GM10248 (cell line): ENCODE data around the gene ZNF280A.
"Not testable (repeated sequence)": the region's sequence is repeated elsewhere in the genome, so short reads cannot be mapped to it uniquely, and the experiment has no call there.

Source experiments
- CTCF ChIA-PET: fragments of 300-600 bp; sonication (Branson Sonifier 250); formaldehyde crosslinking; extraction: SDS; loops from one replicate; lab custom pipeline; 2021; ENCODE audit warnings: antibody characterized with exemption; lab: Yijun Ruan, JAX
- POLR2A ChIA-PET: fragments of 350-650 bp; sonication (Branson Sonifier 250); formaldehyde crosslinking; extraction: SDS; loops from one replicate; lab custom pipeline; 2020; ENCODE audit warnings: antibody characterized with exemption; lab: Yijun Ruan, JAX
- DNase-seq: peaks from one replicate; pipeline ENCODE4 v3.0.0; 2012; ENCODE audit errors: extremely low spot score
- CTCF ChIP-seq: IDR thresholded peaks from 2 replicates; pipeline ENCODE4 v1.5.1; 2012; ENCODE audit warnings: mild to moderate bottlenecking, low read depth; ENCODE audit errors: extremely low read depth, missing control alignments, control extremely low read depth

Gene ZNF280A

GRCh38 chr22:22519591-22519990, 479 bp downstream of the ZNF280A start:
- POLR2A ChIA-PET = no interaction called here
- no peak for TF ChIP-seq CTCF
- DNase-seq = no peak
- CTCF ChIA-PET = interaction anchor here (1.4 to 5.3 kb wide), 3 partner anchors 10 to 57 kb away, joined by 4 to 24 read pairs (median 4); partner anchors contain the start of gene ZNF280B

DNA sequence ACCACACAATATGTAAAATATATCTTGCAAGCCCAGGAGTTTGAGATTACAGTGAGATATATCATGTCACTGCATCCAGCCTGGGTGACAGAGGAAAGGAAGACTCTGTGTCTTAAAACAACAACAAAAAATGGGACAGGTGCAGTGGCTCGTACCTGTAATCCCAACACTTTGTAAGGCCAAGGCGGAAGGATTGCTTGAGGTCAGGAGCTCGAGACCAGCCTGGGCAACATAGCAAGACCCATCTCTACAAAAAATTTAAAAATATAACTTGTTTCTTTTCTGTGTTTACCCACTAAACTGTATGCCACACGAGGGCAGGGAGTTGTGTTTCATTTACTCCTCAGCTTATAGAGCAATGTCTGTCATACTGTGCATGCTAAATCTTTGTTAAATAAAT, 3.1 kb downstream of the ZNF280A start:
- CTCF ChIA-PET = interaction anchor here (1.2 kb wide), 1 partner anchor 13 kb away, joined by 3 read pairs; no protein-coding TSS in a partner anchor
- POLR2A ChIA-PET = no interaction called here
- no peak for TF ChIP-seq CTCF
- no peak for DNase-seq

DNA sequence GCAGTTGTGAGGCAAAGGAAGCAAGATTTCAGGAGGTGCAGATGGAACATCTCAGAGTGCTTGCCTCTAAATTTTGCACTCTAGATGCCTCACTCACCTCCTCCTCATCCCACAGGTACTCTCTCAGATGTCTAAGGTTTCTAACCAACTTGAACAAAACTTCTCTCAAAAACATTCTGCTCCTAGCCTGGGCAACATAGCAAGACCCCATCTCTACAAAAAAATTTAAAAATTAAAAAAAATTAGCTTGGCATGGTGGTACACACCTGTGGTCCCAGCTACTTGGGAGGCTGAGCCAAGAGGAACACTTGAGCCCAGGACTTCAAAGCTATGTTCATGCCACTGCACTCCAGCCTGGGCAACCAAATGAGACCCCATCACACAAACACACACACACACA, 4.2 kb downstream of the ZNF280A start:
- CTCF ChIA-PET = interaction anchor here (1.2 kb wide), 1 partner anchor 12 kb away, joined by 3 read pairs; no protein-coding TSS in a partner anchor
- POLR2A ChIA-PET = no interaction called here
- TF ChIP-seq CTCF = no peak

DNA sequence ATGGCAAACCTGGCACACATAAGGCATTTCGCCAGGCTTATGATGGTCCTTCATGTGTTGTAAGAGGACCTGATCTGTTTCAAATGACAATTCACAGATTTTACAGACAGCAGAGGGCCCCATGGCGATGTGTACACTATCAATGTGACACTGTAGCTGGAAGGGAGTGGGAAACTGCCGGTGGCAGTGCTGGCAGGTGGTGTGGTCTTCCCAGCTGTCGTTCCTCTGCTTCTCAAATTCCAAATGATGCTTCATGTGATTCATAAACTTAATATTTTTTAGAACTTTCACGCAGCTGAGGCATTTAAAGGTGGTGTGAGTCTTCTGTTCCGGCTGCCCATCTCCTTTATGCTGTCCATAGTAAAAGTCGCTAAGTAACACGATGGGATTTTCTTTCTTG, 5.6 kb downstream of the ZNF280A start:
- DNase-seq, POLR2A ChIA-PET: not testable (repeated sequence)
- CTCF ChIA-PET = interaction anchor here (1.0 kb wide), 1 partner anchor 9 kb away, joined by 4 read pairs; no protein-coding TSS in a partner anchor

More for the DNA sequence above, 4.2 kb downstream of the ZNF280A start:
- no peak for DNase-seq

GRCh38 chr22:22513619-22514018, 6.5 kb downstream of the ZNF280A start:
- ChIA-PET POLR2A (no interaction called here), CTCF (interaction anchor here (0.8 to 1.6 kb wide), 3 partner anchors 50 to 171 kb away, joined by 3 to 6 read pairs (median 3); no protein-coding TSS in a partner anchor)
- TF ChIP-seq CTCF = no peak
- no peak for DNase-seq

DNA sequence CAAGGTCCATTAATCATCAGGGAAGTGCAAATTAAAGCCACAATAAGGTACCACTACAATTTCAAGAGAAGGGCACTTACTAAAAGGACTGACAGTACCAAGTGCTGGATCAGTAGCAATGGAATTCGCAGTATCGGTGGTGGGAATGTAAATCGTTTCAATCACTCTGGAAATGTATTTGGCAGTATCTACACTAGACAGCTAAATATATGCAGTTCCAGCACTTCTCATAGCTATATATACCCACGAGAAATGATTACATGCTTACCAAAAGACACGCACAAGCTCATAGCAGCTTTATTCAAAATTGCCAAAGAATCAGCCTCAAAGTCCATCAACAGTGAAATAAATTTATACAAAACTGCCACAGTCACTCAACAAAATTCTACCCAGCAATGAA, 7.1 kb downstream of the ZNF280A start:
- ChIA-PET CTCF (interaction anchor here (0.8 to 1.6 kb wide), 3 partner anchors 49 to 170 kb away, joined by 3 to 6 read pairs (median 3); no protein-coding TSS in a partner anchor), POLR2A (no interaction called here)
- no peak for TF ChIP-seq CTCF
- no peak for DNase-seq

DNA sequence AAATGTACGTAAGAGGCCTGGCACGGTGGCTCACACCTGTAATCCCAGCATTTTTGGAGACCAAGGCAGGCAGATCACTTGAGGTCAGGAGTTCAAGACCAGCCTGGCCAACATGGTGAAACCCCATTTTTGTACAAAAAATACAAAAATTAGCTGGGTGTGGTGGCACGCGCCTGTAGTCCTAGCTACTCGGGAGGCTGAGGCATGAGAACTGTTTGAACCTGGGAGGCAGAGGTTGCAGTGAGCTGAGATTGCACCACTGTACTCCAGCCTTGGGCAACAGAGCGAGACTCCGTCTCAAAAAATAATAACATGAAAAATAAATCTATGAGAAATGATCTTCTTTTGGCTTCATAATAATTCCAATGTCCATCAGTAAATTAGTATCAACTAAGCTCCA, 9.2 kb downstream of the ZNF280A start:
- POLR2A ChIA-PET = not testable (repeated sequence)

DNA sequence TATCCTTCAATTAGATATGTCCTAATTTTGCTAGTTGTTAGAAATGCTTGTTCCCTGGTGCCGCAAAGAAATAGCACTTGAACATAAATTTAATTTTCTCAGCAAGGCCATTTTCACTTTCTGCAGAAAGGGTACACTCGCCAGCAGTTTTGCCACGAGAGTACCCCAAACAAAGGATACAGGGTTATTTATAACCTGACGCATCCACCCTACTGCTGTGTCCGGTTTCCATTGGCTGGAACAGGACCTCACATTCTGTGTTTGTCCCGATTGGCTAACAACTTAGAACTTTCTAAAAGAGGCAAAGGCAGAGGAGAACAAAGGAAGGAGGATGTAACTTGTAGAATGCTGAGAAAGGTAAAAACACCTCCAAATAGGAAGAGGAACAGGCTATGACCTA, 10.2 kb downstream of the ZNF280A start:
- POLR2A ChIA-PET, DNase-seq: not testable (repeated sequence)
- CTCF ChIA-PET = interaction anchor here (0.8 to 3.7 kb wide), 7 partner anchors 10 to 51 kb away, joined by 3 to 24 read pairs (median 4); partner anchors contain the start of gene ZNF280A

More for the DNA sequence above, 9.2 kb downstream of the ZNF280A start:
- not testable (repeated sequence) for DNase-seq
- CTCF ChIA-PET = interaction anchor here (1.4 to 3.7 kb wide), 3 partner anchors 10 to 22 kb away, joined by 4 to 24 read pairs (median 4); partner anchors contain the start of gene ZNF280A
